Coronary artery (tissue), 2 donors: ENCODE measurements around the gene WT1.
"Not testable (repeated sequence)": the region's sequence is repeated elsewhere in the genome, so short reads cannot be mapped to it uniquely, and the experiment has no call there.

ENCODE experiments used
- DNase-seq: peaks from one replicate; pipeline ENCODE4 v3.0.0-alpha.2; 2017; ENCODE audit warnings: low spot score
- H3K27ac ChIP-seq, 2 donors: fragments of 200-600 bp; sonication (generic); one replicate each; pipeline ENCODE4 v1.5.1; 2016 to 2019
- H3K4me3 ChIP-seq: fragments of 200-600 bp; sonication (generic); 2 replicates; pipeline ENCODE4 v1.5.1; 2016; ENCODE audit warnings: mild to moderate bottlenecking, moderate library complexity
- CTCF ChIP-seq: fragments of 200-600 bp; sonication (generic); IDR thresholded peaks from one replicate; pipeline ENCODE4 v1.5.1; 2019; ENCODE audit warnings: antibody characterized with exemption

Gene WT1

GRCh38 chr11:32375826-32376225, 59.5 kb downstream of the WT1 start:
- DNase-seq: no peak
- no peak overlapping the region for H3K27ac ChIP-seq
- H3K4me3 ChIP-seq: no peak overlapping the region
- TF ChIP-seq CTCF: no peak

- DNase-seq: no peak
- Histone ChIP-seq H3K27ac (no peak overlapping the region), H3K4me3 (no peak overlapping the region)
- no peak for TF ChIP-seq CTCF
Observed at GRCh38 chr11:32374261-32374711, 61.1 kb downstream of the WT1 start.

- H3K4me3 ChIP-seq, DNase-seq, H3K27ac ChIP-seq: not testable (repeated sequence)
Observed at GRCh38 chr11:32369987-32370386, 65.4 kb downstream of the WT1 start.

- DNase-seq: no peak
- no peak overlapping the region for H3K4me3 ChIP-seq
- TF ChIP-seq CTCF: no peak
- H3K27ac ChIP-seq: no peak overlapping the region
Observed at GRCh38 chr11:32366666-32367065, 68.7 kb downstream of the WT1 start.

GRCh38 chr11:32365192-32365591, 70.1 kb downstream of the WT1 start:
- no peak for TF ChIP-seq CTCF
- DNase-seq: no peak
- H3K27ac ChIP-seq: no peak overlapping the region
- no peak overlapping the region for H3K4me3 ChIP-seq

GRCh38 chr11:32358729-32359128, 76.6 kb downstream of the WT1 start:
- no peak for DNase-seq
- Histone ChIP-seq H3K4me3 (no peak overlapping the region), H3K27ac (no peak overlapping the region)
- TF ChIP-seq CTCF: no peak

GRCh38 chr11:32353884-32354283, 81.5 kb downstream of the WT1 start:
- Histone ChIP-seq H3K27ac (no peak overlapping the region), H3K4me3 (no peak overlapping the region)
- TF ChIP-seq CTCF: no peak
- DNase-seq: no peak

- TF ChIP-seq CTCF: no peak
- Histone ChIP-seq H3K27ac (no peak overlapping the region), H3K4me3 (no peak overlapping the region)
- DNase-seq: no peak
Observed at GRCh38 chr11:32348502-32348901, 86.8 kb downstream of the WT1 start.
